ENCODE results near the gene NRCAM.

The NRCAM gene

DNA sequence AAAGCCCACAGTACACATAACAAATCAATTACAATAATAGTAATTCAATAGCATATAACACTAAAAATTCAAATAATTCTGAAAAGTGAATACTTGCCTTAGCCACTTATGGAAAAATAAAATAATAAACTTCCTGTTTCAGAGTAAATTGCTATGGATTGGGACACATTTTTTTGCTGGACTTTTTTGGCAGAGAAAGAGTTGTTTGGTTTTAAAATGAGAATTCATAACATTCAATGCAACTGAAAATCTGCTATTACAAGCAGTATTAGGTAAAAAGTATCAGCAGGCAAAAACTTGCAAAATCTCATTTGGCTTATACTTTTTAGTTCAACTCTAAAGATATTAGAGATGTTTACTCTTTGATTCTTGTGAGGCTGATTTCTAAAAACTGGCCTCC, 141.7 kb downstream of the NRCAM start:
- TF ChIP-seq, protein P1, sequence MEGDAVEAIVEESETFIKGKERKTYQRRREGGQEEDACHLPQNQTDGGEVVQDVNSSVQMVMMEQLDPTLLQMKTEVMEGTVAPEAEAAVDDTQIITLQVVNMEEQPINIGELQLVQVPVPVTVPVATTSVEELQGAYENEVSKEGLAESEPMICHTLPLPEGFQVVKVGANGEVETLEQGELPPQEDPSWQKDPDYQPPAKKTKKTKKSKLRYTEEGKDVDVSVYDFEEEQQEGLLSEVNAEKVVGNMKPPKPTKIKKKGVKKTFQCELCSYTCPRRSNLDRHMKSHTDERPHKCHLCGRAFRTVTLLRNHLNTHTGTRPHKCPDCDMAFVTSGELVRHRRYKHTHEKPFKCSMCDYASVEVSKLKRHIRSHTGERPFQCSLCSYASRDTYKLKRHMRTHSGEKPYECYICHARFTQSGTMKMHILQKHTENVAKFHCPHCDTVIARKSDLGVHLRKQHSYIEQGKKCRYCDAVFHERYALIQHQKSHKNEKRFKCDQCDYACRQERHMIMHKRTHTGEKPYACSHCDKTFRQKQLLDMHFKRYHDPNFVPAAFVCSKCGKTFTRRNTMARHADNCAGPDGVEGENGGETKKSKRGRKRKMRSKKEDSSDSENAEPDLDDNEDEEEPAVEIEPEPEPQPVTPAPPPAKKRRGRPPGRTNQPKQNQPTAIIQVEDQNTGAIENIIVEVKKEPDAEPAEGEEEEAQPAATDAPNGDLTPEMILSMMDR (IDR thresholded peaks at IDR 0.05; ENCODE audit: low read depth, low read length): no peak
- DNase-seq (ENCODE audit: extremely low read depth, low read depth): no peak

DNA sequence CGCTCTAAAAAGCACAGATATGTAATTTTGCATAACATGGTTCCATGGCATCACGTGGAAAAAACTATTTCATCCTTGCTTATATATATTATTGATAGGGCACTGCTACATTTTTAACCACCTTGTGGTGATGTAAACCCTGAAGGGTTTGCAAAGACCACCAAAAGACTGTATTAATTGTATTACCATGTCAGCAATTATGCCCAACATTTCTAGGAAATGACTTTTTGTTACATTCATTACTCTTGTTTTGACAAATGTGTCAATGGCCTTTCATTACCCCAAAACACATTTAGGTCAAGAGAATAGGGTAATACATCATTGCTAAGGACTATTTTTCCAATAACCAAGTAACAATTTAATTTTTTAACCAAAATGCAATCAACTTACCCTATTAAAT, 142.2 kb downstream of the NRCAM start:
- DNase-seq (ENCODE audit: extremely low read depth, low read depth): no peak
- TF ChIP-seq, protein P1 (IDR thresholded peaks at IDR 0.05; ENCODE audit: low read depth, low read length): no peak

DNA sequence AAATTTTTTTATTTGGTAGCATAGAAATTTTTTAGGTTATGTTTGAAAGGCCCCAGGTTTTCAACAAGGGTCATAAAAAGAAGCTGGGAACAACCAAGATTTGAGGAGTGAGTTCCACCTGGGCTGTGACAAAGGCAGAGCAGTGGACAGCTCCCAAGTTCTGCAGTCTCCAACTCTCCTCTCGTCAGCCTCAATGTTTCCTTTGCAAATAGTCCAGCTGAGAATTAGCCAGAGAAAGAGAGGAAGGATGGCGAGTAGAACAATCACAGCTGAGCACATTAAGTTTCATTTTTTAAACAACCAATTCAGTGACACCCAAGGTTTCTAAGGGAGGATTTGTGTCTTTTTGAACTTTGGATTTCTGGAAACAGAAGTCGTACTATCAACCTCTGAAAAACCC, 143.2 kb downstream of the NRCAM start:
- no peak for DNase-seq (ENCODE audit: extremely low read depth, low read depth)
- TF ChIP-seq, protein P1 (IDR thresholded peaks at IDR 0.05; ENCODE audit: low read depth, low read length): no peak

DNA sequence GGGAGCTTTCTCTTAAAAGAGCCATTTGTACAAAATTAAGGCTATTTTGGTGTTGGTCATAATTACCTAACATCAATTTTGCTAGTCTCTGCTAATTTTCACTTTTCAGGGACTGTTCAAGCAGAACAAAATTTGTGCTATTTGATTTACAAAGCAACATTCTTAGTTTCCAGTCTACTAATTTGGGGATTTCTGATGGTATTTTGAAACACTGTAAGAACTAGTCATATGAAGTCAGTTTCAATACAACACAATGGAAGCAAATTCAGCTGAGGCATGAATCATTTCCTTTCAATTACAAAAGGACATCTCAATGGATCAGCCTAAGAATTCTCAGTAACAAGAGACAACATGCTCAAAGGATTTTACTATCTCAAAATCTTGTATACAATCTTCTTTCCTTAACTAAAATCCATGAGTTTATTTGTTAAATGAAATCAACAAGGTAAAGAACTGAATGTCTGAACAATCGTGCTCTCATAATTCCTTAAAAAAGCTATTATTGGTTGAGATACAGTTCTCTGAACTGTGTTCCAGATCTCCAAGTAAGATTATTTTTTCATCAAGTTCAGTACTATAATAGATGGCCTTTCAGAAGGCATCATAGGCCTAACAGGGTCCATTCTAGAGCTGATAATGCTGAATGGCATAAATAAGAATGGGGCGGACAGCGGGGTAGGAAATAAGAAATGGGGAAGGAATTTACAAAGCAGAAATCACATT, 144.6 kb downstream of the NRCAM start:
- no peak for DNase-seq (ENCODE audit: extremely low read depth, low read depth)
- TF ChIP-seq, protein P1 (IDR thresholded peaks at IDR 0.05; ENCODE audit: low read depth, low read length): no peak

DNA sequence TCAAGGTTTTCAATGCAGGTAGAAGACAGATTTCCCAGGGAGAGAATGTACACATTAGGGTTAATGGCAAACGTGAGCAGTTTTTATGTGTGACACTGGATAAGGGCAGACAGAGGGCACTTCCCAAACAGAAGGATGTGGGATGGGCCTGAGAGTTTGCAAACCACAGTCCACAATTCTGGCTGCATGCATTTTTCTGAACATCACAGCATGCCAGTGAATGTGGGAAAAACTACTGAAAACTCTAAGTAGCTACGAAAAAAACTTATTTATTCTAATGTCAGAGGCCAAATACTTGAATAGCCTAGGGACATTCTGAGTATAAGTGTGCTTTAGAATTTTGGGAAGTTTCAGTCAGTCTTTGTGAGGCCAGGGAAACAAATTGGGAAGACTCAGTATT, 145.9 kb downstream of the NRCAM start:
- DNase-seq (ENCODE audit: extremely low read depth, low read depth): no peak
- TF ChIP-seq, protein P1 (IDR thresholded peaks at IDR 0.05; ENCODE audit: low read depth, low read length): no peak

DNA sequence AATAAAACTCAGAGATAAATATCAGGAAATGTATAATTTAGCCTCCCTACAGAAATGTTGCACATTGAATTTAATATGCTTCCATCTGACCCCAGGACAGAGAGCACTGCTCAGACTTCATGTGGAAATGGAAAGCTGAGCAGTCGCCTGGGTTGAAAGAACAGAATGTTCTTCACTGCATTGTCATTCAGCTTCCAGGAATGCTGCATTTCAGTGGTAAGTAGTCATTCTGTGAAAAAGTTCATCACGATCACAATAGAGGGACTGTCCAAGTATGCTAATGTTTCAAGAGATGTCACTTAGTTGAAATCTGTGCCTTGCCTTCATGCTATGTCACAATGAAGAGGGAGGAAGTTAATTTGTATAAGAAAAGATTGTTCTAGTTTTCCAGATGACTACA, 147.3 kb downstream of the NRCAM start:
- DNase-seq (ENCODE audit: extremely low read depth, low read depth): no peak
- TF ChIP-seq, protein P1 (IDR thresholded peaks at IDR 0.05; ENCODE audit: low read depth, low read length): no peak

DNA sequence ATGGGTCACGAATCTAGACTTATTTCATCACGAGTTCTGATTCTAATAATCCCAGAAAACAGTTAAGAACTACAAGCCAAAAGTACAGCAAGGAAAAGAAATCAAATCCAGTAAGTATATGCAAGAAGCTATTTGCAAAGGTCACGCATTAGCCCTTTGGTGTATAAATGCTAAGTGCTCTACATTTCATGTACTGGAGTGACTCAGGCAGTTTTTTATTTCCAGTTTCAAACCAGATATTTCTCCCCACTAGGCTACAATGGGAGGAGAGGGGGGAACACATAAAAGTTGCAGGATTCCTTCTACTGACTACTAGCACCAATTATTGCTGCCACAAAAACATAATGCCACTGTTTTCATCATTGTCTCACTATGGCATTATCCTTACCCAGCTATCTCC, 148.0 kb downstream of the NRCAM start:
- TF ChIP-seq, protein P1 (IDR thresholded peaks at IDR 0.05; ENCODE audit: low read depth, low read length): no peak
- DNase-seq (ENCODE audit: extremely low read depth, low read depth): no peak

Data from AG09319 (cell line).